ENCODE data around the gene SDK1.

The SDK1 gene

DNA sequence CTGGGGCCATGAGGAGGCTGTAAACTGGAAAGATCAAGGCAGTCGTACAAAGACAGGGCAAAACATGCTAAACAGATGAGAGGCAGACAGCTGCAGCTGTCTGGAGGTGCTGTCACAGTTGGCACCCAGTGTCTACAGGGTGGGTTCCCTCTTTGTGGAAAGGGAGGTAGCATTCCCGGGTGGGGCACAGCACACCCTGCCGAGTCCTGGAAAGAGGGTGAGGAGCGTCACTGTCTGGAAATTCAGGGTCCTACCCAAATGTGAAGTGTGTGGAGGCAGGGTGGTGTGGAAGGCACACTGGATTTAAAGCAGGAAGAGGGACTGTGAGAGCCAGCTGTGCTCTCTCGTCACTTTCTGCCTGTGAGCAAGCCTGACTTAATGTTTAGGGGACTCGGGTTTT, 356.2 kb downstream of the SDK1 start:
- Histone ChIP-seq H4K91ac (ENCODE audit: low read length) (no peak overlapping the region), H2BK120ac (ENCODE audit: low read depth, low read length) (no peak overlapping the region), H3K27me3 (ENCODE audit: control insufficient read depth in 1 of 2, insufficient read depth in 1 of 2, low read length in 2 of 2) (no peaks in the 10 kb centered on the region), H4K8ac (ENCODE audit: low read length) (peak overlapping the region; percentile 51), H2BK12ac (ENCODE audit: low read length in 2 of 2) (no peak overlapping the region), H3K36me3 (ENCODE audit: control insufficient read depth in 1 of 2, insufficient read depth in 2 of 2, low read depth in 1 of 2, low read length in 2 of 2) (peaks cover 0 to 3% of the 10 kb centered on the region in 2 experiments), H3K18ac (ENCODE audit: low read depth in 1 of 2, low read length in 2 of 2) (no peak overlapping the region), H3K4me2 (ENCODE audit: low read length, poor library complexity, severe bottlenecking) (no peak overlapping the region), H3K23ac (ENCODE audit: low read length in 2 of 2) (no peak overlapping the region), H2BK15ac (ENCODE audit: low read depth, poor library complexity, severe bottlenecking) (no peak overlapping the region), H3K4ac (ENCODE audit: low read depth in 1 of 2, low read length in 2 of 2) (no peak overlapping the region), H3K9me3 (ENCODE audit: control insufficient read depth, low read length) (no peaks in the 10 kb centered on the region), H3K4me1 (ENCODE audit: control insufficient read depth, insufficient read depth, low read depth, low read length) (no peaks in the 10 kb centered on the region), H3K27ac (ENCODE audit: low read length, poor library complexity, severe bottlenecking) (no peak overlapping the region), H3K9ac (ENCODE audit: low read length) (no peak overlapping the region), H2BK5ac (ENCODE audit: low read depth, low read length, poor library complexity, severe bottlenecking) (no peak overlapping the region), H3K4me3 (ENCODE audit: insufficient read depth in 1 of 2, low read depth in 1 of 2, low read length in 2 of 2) (no peak overlapping the region), H2AFZ (ENCODE audit: low read depth, low read length) (no peak overlapping the region), H2AK5ac (ENCODE audit: low read length, severe bottlenecking) (no peak overlapping the region), H3K14ac (ENCODE audit: low read length in 2 of 2) (peak overlapping the region in 1 of 2 experiments; percentile 23), H3K79me1 (replicated peaks; ENCODE audit: low read length, poor library complexity, severe bottlenecking) (no peaks in the 10 kb centered on the region)
- DNase-seq = no peak
- 88% methylated on average over 6 of the region's 6 CpGs for WGBS

DNA sequence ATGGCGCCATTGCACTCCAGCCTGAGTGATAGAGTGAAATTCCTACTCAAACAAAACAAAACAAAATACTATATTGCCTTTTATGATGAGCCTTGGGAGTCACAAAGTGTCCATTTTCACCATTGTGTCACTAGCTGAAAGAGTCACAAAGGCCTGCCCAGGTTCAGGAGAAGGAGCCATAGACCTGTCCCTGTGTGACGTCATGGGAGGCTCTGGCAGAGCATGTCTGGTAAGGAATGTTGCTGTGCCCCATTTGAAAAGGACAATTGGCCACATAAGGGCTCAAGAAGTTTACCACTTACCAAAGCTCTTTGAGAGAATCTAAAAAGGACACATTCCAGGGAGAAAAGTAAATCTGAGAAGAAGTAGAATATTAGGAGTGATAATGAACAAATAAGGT, 367.7 kb downstream of the SDK1 start:
- Histone ChIP-seq H3K27ac (ENCODE audit: low read length, poor library complexity, severe bottlenecking) (no peak overlapping the region), H3K23ac (ENCODE audit: low read length in 2 of 2) (no peak overlapping the region), H3K79me1 (replicated peaks; ENCODE audit: low read length, poor library complexity, severe bottlenecking) (no peaks in the 10 kb centered on the region), H2BK5ac (ENCODE audit: low read depth, low read length, poor library complexity, severe bottlenecking) (no peak overlapping the region), H3K4me3 (ENCODE audit: insufficient read depth in 1 of 2, low read depth in 1 of 2, low read length in 2 of 2) (no peak overlapping the region), H2BK120ac (ENCODE audit: low read depth, low read length) (no peak overlapping the region), H3K36me3 (ENCODE audit: control insufficient read depth in 1 of 2, insufficient read depth in 2 of 2, low read depth in 1 of 2, low read length in 2 of 2) (no peaks in the 10 kb centered on the region), H4K8ac (ENCODE audit: low read length) (peak overlapping the region; percentile 2), H3K4me2 (ENCODE audit: low read length, poor library complexity, severe bottlenecking) (no peak overlapping the region), H3K9ac (ENCODE audit: low read length) (no peak overlapping the region), H2BK12ac (ENCODE audit: low read length in 2 of 2) (no peak overlapping the region), H3K27me3 (ENCODE audit: control insufficient read depth in 1 of 2, insufficient read depth in 1 of 2, low read length in 2 of 2) (no peaks in the 10 kb centered on the region), H2AFZ (ENCODE audit: low read depth, low read length) (no peak overlapping the region), H3K9me3 (ENCODE audit: control insufficient read depth, low read length) (no peaks in the 10 kb centered on the region), H3K4me1 (ENCODE audit: control insufficient read depth, insufficient read depth, low read depth, low read length) (peaks cover 2% of the 10 kb centered on the region), H3K18ac (ENCODE audit: low read depth in 1 of 2, low read length in 2 of 2) (no peak overlapping the region), H3K14ac (ENCODE audit: low read length in 2 of 2) (no peak overlapping the region), H3K4ac (ENCODE audit: low read depth in 1 of 2, low read length in 2 of 2) (no peak overlapping the region), H4K91ac (ENCODE audit: low read length) (no peak overlapping the region), H2BK15ac (ENCODE audit: low read depth, poor library complexity, severe bottlenecking) (no peak overlapping the region), H2AK5ac (ENCODE audit: low read length, severe bottlenecking) (no peak overlapping the region)
- no peak for DNase-seq
- 94% methylated on average over 2 of the region's 2 CpGs for WGBS

DNA sequence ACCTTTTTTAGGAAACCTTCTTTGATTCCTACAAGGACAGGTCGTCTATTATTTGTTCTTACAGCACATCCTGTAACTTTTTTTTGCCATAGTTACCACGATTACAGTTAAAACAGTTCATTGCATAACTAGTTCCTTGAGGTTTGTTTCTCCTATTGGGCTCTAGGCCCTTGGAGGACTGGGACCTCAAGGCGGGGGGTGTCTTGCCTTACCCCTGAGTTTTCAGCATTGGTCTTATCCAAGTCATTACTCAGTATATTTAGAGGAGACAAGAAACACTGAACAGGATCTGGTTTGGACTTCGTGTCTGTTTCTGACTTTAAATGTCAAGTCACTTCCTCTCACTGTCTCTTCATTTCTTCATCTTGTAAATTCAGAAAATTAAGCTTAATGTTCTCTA, 369.8 kb downstream of the SDK1 start:
- H2AK5ac ChIP-seq (ENCODE audit: low read length, severe bottlenecking) = no peak overlapping the region
- no peaks in the 10 kb centered on the region for H3K79me1 ChIP-seq (replicated peaks; ENCODE audit: low read length, poor library complexity, severe bottlenecking)
- no peaks in the 10 kb centered on the region for H3K4me1 ChIP-seq (ENCODE audit: control insufficient read depth, insufficient read depth, low read depth, low read length)
- H3K4me2 ChIP-seq (ENCODE audit: low read length, poor library complexity, severe bottlenecking) = no peak overlapping the region
- no peak overlapping the region for H3K4me3 ChIP-seq (ENCODE audit: insufficient read depth in 1 of 2, low read depth in 1 of 2, low read length in 2 of 2)
- peak overlapping the region in 1 of 2 experiments; percentile 73 for H3K18ac ChIP-seq (ENCODE audit: low read depth in 1 of 2, low read length in 2 of 2)
- no peak overlapping the region for H3K14ac ChIP-seq (ENCODE audit: low read length in 2 of 2)
- no peak overlapping the region for H2BK5ac ChIP-seq (ENCODE audit: low read depth, low read length, poor library complexity, severe bottlenecking)
- no peak overlapping the region for H3K27ac ChIP-seq (ENCODE audit: low read length, poor library complexity, severe bottlenecking)
- H3K36me3 ChIP-seq (ENCODE audit: control insufficient read depth in 1 of 2, insufficient read depth in 2 of 2, low read depth in 1 of 2, low read length in 2 of 2) = no peaks in the 10 kb centered on the region
- no peak overlapping the region for H4K8ac ChIP-seq (ENCODE audit: low read length)
- no peak overlapping the region for H2AFZ ChIP-seq (ENCODE audit: low read depth, low read length)
- H3K9me3 ChIP-seq (ENCODE audit: control insufficient read depth, low read length) = no peaks in the 10 kb centered on the region
- H3K27me3 ChIP-seq (ENCODE audit: control insufficient read depth in 1 of 2, insufficient read depth in 1 of 2, low read length in 2 of 2) = no peaks in the 10 kb centered on the region
- WGBS = 30% methylated on average over 4 of the region's 4 CpGs
- no peak overlapping the region for H2BK15ac ChIP-seq (ENCODE audit: low read depth, poor library complexity, severe bottlenecking)
- H2BK120ac ChIP-seq (ENCODE audit: low read depth, low read length) = no peak overlapping the region
- no peak overlapping the region for H2BK12ac ChIP-seq (ENCODE audit: low read length in 2 of 2)
- DNase-seq = peak; percentile 76
- no peak overlapping the region for H3K9ac ChIP-seq (ENCODE audit: low read length)
- no peak overlapping the region for H3K23ac ChIP-seq (ENCODE audit: low read length in 2 of 2)
- no peak overlapping the region for H4K91ac ChIP-seq (ENCODE audit: low read length)
- H3K4ac ChIP-seq (ENCODE audit: low read depth in 1 of 2, low read length in 2 of 2) = no peak overlapping the region

DNA sequence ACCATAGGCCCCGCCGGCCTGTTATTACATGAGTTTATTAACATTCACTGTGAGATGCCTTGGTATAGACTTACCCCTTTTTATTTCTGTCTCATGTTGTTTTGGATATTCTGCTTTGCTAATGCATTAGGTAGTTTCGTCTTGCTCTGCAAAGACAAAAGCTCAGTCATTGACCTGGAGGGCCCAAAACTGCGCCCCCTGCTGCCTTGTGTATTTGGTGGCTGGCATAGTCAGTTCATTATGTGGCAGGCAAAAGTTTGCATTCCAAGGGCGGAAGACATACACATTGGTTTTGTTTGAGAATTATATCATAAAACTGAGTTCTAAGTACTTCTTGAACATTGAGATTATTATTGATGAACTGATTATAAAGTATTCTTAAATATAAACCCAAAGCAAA, 372.5 kb downstream of the SDK1 start:
- Histone ChIP-seq H4K91ac (ENCODE audit: low read length) (no peak overlapping the region), H4K8ac (ENCODE audit: low read length) (no peak overlapping the region), H3K18ac (ENCODE audit: low read depth in 1 of 2, low read length in 2 of 2) (no peak overlapping the region), H3K9me3 (ENCODE audit: control insufficient read depth, low read length) (no peaks in the 10 kb centered on the region), H3K9ac (ENCODE audit: low read length) (no peak overlapping the region), H3K4ac (ENCODE audit: low read depth in 1 of 2, low read length in 2 of 2) (no peak overlapping the region), H3K4me1 (ENCODE audit: control insufficient read depth, insufficient read depth, low read depth, low read length) (no peaks in the 10 kb centered on the region), H2BK15ac (ENCODE audit: low read depth, poor library complexity, severe bottlenecking) (no peak overlapping the region), H3K23ac (ENCODE audit: low read length in 2 of 2) (no peak overlapping the region), H2BK12ac (ENCODE audit: low read length in 2 of 2) (no peak overlapping the region), H2BK5ac (ENCODE audit: low read depth, low read length, poor library complexity, severe bottlenecking) (no peak overlapping the region), H3K36me3 (ENCODE audit: control insufficient read depth in 1 of 2, insufficient read depth in 2 of 2, low read depth in 1 of 2, low read length in 2 of 2) (no peaks in the 10 kb centered on the region), H2BK120ac (ENCODE audit: low read depth, low read length) (no peak overlapping the region), H3K14ac (ENCODE audit: low read length in 2 of 2) (no peak overlapping the region), H2AFZ (ENCODE audit: low read depth, low read length) (no peak overlapping the region), H2AK5ac (ENCODE audit: low read length, severe bottlenecking) (no peak overlapping the region), H3K27ac (ENCODE audit: low read length, poor library complexity, severe bottlenecking) (no peak overlapping the region), H3K27me3 (ENCODE audit: control insufficient read depth in 1 of 2, insufficient read depth in 1 of 2, low read length in 2 of 2) (no peaks in the 10 kb centered on the region), H3K79me1 (replicated peaks; ENCODE audit: low read length, poor library complexity, severe bottlenecking) (no peaks in the 10 kb centered on the region), H3K4me3 (ENCODE audit: insufficient read depth in 1 of 2, low read depth in 1 of 2, low read length in 2 of 2) (no peak overlapping the region), H3K4me2 (ENCODE audit: low read length, poor library complexity, severe bottlenecking) (no peak overlapping the region)
- DNase-seq = no peak
- WGBS = 27% methylated on average over 2 of the region's 5 CpGs

Data from mesenchymal stem cell (in vitro differentiated cells and primary cell).